ENCODE measurements around the gene SWI5.
"Not testable (repeated sequence)": the region's sequence is repeated elsewhere in the genome, so short reads cannot be mapped to it uniquely, and the experiment has no call there.

SWI5 gene

DNA sequence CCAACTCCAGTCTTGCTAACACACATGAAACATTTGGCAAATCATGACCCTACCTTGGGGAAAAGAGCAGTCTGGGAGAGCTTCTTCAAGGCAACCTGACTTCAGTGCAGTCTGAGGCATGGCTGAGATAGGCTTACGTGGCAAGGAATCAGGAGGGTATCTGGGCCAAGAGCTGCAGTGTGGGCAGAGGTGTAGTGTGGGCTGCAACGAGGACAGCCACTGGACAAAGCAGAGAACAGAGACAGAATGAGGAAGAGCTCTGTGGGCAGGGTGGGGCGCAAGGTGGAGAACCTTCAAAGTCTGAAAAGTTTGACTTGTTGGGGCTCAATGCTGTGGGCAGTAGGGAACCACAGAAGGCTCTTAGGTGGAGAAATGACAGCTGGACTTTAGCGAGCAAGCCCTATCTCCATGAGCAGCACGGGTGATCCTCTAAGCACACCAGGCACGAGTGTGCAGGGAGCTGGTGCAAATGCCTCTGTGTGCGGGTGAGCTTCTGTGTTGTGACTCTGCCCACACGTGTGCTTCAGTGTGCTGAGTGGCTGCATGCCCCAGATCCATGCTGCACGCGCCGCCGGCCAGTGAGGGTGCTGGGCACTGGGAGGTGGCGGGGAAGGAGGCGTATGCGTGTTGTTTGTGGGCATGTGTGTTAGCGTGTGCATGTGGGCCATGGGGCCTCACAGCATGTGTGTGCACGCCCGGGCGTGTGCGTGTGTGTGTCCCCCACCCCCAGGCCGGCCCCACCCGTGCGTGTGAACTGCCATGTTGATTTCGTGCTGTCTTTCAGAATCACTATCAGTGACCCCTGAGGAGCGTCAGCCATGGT lies 23.5 kb upstream of the SWI5 start:
- no peak for FAIRE-seq

DNA sequence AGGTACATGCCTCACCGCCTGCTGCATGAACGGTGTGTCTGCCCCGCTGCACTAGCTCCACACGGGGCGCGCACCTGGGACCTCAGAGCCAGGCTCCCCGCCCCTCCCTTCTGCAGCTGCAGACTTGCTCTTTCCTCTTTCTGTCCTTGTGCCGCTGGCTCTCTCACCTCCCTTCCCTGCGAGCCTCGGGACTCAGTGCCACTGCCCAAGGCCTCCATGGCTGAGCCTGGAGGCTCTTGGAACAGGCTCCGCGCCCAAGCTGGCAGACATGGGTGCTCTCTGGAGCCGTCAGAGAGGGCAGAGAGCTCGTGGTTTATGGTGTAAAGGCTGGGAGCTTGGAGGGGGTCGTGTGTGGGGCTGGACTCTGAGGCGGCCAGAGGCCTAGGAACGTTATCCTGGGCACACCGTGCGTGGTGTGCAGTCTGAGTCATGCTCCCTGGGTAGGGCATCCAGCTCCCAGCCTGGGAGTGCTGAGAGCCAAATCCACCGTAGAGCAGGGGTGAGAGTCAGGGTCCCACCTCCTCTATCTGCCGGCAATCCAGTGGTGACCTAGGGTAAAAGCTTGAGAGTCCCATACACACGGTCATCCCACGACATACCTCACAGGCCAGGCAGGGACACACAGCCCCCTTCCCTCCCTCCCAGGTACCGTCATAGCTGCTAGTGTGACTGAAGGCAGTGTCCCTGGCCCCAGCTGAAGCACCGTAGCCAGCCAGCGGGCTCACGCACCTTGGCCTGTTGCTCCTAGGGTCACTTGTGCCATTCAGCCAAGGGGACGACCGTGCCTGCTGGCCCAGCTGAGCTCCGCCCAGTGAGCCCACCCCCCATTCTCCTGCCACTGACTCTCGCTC lies 22.7 kb upstream of the SWI5 start:
- no peak for FAIRE-seq

DNA sequence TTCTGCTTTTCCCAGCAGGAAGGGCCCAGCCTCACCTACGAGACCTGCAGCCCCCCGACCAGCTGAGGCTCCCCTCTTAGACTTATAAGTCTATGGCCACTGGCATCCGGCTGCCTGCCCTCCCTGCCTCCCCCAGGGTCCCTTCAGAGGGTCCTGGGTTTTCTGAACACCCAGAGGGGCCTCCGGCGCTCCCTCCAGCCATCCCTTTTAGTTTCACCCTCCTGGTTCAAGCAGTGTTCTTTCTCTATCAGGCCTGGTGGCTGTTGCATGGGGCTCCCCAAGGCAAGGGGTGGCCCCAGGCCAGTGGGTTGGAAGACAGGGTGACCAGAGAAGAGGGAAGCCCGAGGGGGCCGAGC lies 22.1 kb upstream of the SWI5 start:
- no peak for FAIRE-seq

DNA sequence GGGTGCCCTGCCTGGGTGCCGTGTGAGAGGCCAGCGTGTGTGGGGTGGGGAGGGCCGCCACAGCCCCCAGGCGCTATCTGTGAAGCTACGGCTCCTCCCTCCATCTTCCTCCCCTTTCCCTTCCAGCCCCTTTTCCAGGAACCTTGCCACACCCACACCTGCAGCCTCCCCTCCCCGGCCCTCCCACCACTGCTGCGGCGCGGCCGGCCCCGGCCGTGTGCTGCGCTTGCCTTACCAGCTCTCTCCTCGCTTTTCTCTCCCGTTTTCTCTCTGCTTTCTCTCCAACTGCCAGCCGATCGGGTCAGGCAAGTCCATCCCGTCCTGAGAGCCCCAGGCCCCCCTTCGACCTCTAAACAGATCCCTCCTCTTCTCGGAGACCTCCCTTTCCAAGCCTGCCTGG lies 21.7 kb upstream of the SWI5 start:
- FAIRE-seq = no peak

DNA sequence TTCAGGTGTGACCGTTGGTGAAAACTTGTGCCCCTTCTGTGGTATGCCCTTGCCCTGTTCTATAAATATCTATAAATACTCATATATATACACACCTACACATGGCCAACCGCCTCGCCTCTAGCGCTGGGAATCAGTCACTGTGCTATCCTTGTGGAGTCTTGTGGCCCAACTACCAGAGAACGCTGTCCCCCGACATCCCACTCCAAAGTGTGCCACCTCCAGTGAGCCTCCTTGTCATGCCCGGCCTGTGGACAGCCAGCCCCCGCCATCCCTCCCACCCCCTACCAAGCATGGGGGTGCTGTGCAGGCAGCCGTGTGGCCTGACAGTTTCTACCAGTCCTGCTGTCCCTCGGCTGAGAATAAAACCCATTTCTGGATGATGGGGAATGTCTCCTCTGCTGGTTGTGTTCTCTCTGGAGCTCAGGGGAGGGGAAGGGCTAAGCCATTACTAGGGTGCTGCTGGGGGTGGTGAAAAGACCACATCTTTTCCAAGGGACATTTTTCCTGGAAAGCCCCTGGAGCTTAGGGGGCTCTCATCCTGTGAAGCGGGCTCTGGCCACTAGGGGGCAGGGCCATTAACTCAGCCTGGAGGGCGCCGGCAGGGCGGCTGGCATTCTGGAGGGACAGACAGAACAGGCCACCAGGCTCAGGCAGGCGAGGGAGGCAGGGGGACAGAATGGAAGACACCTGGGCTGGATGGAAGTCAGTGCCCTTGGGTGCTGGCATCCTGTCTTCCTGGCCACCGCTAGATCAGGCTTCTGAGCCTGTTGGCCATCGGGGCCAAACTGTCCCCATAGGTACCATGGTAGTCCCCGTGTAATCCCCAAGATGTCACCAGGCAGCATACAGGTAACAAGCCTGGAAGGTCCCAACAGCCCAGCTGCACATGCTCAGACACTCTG lies 21.0 kb upstream of the SWI5 start:
- FAIRE-seq = no peak

DNA sequence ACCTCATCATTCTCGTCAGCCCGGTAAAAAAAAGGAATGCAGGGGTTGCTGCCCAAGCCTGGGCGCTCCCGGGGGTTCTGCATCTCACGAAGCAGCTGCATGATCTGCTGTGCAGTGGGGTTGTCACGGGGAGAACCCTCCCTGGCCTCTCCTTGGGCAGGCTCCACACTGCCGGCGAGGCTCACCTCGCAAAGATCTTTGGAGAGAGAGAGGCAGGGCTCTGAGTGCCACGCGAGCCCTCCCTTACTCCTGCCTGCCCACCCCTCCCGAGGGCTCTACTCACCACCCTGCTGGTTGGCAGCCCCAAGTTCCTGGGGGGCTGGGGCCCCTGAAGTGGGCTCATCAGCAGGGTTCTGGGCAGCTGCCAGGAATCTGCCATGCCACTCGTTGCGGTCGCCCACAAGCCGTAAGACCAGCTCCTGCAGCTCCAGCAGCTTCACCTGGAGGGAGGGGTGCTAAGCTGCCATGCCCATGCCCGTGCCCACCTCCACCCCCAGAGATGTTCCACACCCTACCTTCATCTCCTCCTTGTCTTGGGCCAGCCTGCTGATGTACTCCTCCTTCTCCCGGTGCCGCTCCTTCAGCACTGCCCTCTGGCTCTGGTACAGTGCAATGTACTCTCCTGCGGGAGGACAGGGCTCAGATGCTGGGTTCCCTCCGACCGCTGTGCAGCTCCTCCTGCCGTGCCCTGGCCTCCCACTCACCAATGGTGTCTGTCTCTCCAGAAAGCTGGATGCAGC lies 18.8 kb upstream of the SWI5 start:
- no peak for FAIRE-seq

DNA sequence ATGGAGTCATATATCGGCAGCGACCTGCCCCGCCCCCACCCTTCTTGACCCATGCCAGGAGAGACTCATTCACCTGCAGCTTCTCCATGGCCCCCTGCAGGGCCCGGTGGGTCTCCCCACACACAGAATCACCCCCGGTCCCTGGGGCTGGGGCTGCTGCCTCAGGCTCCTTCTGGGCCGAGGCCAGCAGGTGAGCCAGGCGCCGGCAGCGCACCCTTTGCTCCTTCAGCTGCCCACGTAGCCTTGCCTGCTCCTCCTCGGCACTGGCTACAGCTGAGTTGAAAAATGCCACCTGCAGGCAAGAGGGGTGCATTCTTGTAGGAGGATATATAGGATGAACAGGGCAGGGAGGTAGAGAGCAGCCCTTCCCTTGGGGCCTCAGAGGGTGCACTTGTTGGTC lies 18.2 kb upstream of the SWI5 start:
- FAIRE-seq = no peak

DNA sequence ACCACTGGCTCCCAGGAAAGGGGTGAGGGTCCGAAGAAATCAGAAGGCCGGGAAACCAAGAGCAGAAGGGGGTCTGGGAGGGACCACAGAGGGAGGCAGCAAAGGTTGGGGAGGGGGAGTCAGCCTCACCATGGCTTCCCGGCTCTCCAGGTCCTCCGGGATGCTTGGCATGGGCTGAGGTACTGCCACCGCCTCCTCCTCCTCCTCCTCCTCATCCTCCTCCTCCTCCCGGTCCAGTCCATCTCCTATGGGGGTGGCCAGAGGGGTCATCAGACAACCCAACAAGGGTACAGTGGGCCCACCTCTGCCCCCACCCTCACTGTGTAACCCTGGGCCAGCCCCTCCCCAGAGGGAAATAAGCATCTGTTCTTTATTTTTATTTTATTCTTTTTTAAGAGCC lies 17.8 kb upstream of the SWI5 start:
- FAIRE-seq = no peak

DNA sequence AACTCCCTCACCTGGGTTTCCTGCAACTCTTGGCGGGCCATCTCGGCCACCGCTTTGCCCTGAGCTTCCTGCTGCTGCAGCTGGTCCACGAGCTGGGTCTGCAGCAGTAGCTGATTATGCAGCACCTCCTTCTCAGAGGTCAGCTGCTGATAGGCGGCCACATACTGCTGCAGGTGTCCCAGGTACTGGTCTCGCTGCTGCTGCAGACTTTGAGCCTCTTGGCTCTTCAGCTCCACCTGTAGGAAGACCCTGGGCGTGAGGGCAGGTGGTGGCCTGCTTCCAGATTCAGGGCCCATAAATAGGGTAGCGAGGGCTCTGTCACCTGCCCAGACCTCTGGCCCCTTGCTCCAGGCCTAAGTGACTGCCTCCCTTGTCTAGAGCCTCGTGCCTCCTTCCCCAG lies 16.9 kb upstream of the SWI5 start:
- FAIRE-seq = no peak

DNA sequence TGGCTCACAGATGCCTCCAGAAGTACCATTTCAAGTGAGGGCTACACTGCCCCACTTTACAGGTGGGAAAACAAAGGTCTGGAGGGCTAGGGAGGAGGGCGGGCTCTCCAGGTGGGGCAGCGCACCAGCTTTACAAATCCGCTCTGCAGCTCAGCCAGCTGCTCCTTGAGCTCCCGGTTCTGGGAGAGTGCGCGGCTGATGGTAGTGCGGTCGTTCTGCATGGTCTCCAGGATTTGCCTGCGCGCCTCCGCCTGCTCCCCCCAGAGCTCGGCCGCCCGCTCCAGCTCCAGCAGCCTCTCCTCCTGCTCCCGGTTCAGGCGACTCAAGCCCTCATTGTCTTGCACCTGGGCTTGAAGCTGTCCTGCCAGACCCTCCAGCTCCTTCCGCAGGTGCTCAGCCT lies 15.7 kb upstream of the SWI5 start:
- FAIRE-seq = no peak

DNA sequence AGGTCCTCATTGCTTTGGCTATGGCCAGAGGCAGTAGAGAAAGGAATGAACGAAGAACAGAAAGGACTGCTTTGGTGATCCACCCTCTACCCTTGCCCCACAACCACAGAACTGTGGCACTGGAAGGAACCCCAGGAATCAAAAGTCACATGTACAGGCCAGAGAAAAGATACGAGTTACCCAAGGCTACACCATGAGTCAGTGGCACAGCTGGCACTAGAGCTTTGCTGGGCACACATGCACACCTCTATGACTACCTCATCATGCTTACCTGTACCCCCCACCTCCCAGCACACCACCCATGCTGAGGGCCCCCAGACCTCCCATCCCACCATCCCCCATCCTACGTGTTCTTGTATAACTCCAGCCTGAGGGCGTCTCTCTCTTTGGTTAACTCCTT lies 13.4 kb upstream of the SWI5 start:
- FAIRE-seq = no peak

DNA sequence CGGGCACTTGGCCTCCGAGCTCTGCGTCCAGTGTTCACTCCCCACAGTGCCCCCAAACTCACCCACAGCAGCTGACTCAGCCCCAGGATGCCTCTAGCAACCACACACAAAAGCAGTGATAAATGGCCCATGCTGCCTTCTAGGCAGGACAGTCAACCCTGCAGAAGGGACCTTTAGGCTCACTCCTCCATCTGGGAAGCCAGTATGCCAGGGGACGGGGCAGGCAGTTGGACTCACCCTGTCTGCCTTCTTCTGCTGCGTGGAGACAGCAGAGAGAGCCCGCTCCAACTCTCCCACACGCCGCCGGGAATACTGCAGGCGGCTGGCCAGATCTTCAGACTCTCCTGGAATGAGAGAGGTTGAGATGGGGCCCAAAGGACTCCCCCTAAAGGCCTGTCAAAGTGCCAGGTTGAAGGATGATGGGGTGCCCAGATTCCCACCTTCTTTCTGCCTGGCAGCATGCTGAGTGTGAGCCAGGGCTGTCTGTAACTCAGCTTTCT lies 10.7 kb upstream of the SWI5 start:
- no peak for FAIRE-seq

DNA sequence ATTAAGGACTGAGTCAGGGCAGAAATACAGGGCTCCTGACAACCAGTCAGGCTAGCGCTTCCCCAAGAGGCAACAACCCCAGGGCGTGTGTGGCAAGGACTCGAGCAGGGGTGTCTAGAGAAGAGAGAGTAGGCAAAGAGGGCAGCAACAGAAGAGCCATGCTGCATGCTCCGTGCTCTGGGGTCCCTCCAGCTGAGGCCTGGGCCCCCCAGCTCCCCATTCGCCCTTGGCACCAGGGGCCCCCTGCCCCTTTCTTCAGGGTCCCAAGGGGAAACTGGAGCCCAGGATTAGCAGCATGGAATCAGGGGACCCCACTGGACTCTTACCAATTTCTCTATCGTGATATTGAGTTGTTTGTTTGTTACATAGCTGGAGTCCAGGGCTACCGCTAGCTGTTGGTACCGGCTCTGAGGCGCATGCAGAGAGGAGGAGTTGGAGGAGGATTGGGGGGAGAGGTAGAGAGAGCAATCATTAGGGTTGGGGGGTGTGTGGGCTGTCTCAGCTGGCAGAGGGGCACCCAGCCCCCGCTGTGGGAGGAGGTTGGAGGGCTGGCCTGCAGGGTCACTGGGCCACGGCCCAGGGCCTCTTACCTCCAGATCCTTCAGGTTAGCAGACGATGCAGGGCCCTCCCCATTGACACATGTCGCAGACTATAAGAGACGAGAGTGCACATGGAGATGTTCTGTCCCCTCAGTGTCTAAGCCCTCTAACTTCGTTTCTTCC lies 9.0 kb upstream of the SWI5 start:
- no peak for FAIRE-seq

DNA sequence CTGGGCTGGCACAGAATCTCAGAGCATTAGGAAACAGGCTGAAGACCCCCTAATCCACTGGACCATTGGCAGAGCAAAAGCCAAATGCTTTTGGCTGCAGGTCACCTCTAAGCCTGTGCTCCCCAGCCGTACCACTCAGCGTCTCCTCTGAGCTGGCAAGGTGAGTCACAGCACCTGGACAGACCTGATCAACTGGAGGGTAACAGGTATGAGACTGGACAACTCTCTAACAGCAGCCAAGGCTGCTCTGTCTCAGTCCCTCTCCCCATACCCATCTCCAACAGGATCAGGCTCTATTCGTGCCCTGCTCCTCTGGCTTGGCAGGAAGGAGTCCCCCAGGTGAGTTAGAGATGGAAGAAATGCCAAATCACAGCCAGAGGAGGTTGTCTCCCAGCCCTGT lies 5.0 kb upstream of the SWI5 start:
- no peak for FAIRE-seq

DNA sequence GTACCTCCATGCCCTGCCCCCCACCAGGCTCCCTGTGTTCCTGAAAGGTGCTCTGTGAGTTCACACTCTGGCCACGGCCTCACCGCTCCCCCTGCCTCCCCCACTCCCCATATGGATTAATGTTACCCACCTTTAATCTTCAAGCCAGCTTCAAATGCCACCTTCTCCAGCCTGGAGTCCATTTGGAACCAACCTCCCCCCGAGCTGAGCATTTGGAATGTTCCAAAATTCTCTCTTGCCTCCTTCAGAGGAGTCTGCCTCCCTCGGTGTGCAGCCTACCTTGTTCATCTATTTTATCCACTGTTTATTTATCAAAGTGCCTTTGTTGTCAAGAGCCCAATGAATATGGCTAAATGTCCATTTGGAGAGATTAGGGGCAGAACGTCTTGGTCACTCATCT lies 4.6 kb upstream of the SWI5 start:
- FAIRE-seq = no peak

DNA sequence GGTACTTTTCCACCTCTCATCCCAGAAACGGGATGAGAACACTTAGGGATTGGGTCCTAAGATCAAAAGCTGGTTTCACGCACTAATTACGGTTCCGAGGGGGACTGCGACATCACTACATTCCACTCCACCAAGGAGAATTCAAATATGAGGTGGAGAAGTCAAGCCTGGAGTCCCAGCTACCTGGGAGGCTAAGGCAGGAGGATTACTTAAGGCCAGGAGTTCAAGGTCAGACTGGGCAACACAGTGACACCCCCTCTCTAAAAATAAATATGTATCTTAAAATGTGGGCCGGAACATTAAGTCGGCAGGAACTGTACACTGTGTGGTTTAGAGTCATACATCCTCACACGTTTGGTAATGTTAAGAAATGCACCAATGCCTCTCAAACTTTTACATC lies 1.8 kb upstream of the SWI5 start:
- no peak for FAIRE-seq

DNA sequence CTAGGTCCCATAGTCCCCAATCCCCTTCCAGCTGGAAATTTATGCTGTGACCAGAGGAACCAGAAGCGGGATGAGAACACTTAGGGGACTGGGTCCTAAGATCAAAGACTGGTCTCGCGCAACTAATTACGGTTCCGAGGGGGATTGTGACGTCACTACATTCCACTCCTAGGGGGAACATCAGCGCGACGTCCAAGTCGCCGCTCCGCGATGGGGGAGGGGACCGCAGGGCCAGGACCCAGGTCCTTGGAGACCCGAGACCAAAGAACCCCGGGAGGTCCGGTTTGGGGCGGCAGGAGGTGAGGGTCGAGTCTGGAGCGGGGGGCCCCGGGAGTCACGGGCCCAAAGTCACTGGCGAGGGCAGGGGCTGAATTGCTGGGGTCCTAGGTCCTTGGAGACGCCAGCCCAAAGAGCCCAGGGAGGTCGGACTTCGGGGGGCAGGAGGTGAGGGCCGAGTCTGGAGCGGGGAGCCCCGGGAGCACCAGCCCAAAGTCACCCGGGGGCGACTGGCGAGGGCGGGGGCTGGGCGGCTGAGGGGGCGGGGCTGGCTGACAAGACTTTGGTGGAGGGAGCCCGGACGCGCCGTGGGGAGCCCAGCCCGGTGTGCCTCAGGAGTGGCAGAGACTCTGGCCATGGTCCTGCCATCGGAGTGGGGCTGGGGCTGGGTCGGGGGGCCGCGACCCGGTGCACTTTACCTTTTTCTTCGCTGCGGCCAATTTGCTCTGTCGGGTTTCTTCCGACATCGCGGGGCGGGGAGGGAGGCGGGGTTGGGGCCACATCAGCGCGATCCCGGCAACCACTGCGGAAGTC lies 673 bp upstream of the SWI5 start, which contains the start of gene GOLGA2:
GOLGA2 (minus strand) TSS at position 810 of the 810 bp plus-strand sequence; CDS start at position 779, 31 bp downstream.
- FAIRE-seq = no peak

DNA sequence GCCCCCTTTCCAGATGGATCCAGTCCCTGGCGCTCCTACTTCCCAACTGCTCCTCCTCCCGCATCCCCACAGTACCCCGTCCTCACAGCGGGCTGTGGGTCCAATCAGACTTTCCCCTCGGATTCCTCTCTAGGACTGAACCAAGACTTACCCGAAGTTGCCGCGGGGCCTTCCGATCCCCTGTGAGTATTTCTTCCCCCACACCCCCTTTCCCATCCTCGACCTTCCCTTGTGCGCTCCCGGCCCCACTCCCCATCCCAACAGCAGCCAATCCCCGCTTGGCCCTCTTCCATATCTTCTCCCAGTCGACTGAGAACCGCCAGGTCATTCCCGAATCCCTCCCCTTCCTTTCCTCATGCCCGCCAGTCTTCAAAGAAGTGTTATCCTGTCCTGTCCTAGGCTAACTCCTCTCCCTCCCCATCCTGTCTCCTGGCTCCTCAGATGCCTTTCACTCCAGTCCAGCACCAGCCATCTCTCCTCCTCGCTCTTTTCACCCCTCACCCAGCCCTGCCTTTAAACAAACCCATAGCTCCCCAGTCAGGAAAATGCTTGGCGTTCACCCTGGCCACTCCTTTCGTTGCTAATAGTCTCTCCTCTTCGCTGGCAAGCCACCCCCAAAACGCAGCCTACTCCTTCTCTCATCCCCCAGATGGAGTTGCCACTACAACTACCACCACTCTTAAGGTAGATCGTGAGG lies 646 bp downstream of the SWI5 start:
- no peak for FAIRE-seq

DNA sequence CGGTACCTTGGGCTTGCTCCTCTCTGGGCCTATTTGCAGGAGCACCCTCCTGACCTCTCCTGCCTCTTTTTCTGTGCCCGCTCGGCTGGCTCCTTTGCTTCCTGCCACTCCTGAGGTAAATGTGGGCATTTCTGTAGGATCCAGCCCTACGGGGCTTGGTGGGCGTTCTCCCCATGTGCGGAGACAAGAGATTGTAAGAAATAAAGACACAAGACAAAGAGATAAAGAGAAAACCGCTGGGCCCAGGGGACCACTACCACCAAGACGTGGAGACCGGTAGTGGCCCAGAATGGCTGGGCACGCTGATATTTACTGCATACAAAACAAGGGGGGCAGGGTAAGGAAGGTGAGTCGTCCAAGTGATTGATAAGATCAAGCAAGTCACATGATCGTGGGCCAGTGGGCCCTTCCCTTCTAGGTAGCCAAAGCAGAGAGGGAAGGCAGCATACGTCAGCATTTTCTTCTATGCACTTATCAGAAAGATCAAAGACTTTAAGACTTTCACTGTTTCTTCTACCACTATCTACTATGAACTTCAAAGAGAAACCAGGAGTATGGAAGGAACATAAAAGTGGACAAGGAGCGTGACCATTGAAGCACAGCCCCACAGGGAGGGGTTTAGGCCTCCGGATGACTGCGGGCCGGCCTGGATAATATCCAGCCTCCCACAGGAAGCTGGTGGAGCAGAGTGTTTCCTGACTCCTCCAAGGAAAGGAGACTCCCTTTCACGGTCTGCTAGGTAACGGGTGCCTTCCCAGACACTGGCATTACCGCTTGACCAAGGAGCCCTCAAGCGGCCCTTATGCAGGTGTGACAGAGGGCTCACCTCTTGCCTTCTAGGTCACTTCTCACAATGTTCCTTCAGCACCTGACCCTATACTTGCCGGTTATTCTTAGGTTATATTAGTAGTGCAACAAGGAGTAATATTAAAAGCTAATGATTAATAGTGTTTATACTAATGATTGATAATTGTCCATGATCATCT lies 3.3 kb downstream of the SWI5 start:
- FAIRE-seq = not testable (repeated sequence)
